Measurements from ENCODE around the gene C9.
"Not testable (repeated sequence)": the region's sequence is repeated elsewhere in the genome, so short reads cannot be mapped to it uniquely, and the experiment has no call there.

C9 gene

GRCh38 chr5:39255406-39255805 is 108.9 kb downstream of the C9 start:
- DNase-seq, result no peak

GRCh38 chr5:39254671-39255070 is 109.6 kb downstream of the C9 start:
- DNase-seq, result no peak

DNA sequence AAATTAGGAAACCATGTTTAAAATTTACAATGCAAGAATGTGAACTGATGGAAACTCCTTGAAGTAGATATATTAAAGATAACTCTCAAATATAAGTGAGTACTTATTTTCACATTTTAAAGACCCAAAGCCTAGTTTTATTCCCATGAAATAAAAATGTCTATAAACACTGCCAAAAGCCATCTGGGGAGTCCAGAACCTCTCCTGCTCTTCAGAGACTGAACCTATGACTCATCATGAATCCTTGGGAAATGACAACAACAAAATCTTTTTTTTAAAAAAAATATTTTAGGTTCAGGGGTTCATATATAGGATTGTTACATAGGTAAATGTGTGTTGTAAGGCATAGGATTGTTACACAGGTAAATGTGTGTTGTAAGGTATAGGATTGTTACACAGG is 111.1 kb downstream of the C9 start:
- DNase-seq, result no peak

DNA sequence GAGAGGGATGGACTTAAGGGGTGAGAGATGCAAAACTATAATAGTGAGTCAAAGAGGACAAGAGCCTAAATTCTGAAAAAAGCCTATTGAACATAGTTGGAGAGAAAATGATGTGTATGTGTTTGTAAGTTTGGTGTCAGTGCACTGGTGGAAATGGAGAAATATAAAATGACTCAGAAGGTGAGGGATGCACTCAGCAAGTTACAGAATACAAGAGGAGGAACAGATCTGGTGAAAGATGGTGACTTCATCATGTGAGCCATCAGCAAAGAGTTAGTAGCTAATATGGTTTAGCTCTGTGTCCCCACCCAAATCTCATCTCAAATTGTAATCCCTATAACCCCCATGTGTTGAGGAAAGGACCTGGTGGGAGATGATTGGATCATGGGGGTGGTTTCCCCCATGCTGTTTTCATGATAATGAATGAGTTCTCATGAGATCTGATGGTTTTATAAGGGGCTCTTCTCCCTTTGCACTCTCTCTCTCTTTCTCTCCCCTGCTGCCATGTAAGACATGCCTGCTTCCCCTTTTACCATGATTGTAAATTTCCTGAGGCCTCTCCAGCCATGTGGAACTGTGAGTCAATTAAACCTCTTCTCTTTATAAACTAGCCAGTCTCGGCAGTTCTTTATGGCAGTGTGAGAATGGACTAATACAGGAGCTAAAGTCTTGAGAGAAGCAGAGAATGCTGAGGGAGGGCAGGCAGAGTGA is 114.6 kb downstream of the C9 start:
- no peak for DNase-seq

GRCh38 chr5:39249069-39249468 is 115.2 kb downstream of the C9 start:
- DNase-seq, result no peak

GRCh38 chr5:39240750-39241149 is 123.5 kb downstream of the C9 start:
- no peak for DNase-seq

- no peak for DNase-seq
Observed at GRCh38 chr5:39238366-39239105, 125.8 kb downstream of the C9 start.

- DNase-seq, result no peak
Observed at GRCh38 chr5:39236718-39237117, 127.6 kb downstream of the C9 start.

GRCh38 chr5:39235648-39236047 is 128.6 kb downstream of the C9 start:
- no peak for DNase-seq

GRCh38 chr5:39234494-39234893 is 129.8 kb downstream of the C9 start:
- DNase-seq, result not testable (repeated sequence)
